ENCODE data around the gene YWHAH.
"Not testable (repeated sequence)": the region's sequence is repeated elsewhere in the genome, so short reads cannot be mapped to it uniquely, and the experiment has no call there.

The YWHAH gene

DNA sequence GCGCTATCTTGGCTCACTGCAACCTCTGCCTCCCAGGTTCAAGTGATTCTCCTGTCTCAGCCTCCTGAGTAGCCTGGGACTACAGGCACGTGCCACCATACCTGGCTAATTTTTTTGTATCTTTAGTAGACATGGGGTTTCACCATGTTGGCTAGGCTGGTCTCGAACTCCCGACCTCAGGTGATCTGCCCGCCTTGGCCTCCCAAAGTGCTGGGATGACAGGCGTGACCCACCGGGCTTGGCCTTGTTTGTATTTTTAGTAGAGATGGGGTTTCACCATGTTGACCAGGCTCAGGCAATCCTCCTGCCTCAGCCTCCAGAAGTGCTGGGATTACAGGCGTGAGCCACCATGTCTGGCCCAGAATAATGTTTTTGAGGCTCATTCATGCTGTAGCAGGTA, 37.6 kb downstream of the YWHAH start:
- DNase-seq (ENCODE audit: low read depth, low spot score), result not testable (repeated sequence)

DNA sequence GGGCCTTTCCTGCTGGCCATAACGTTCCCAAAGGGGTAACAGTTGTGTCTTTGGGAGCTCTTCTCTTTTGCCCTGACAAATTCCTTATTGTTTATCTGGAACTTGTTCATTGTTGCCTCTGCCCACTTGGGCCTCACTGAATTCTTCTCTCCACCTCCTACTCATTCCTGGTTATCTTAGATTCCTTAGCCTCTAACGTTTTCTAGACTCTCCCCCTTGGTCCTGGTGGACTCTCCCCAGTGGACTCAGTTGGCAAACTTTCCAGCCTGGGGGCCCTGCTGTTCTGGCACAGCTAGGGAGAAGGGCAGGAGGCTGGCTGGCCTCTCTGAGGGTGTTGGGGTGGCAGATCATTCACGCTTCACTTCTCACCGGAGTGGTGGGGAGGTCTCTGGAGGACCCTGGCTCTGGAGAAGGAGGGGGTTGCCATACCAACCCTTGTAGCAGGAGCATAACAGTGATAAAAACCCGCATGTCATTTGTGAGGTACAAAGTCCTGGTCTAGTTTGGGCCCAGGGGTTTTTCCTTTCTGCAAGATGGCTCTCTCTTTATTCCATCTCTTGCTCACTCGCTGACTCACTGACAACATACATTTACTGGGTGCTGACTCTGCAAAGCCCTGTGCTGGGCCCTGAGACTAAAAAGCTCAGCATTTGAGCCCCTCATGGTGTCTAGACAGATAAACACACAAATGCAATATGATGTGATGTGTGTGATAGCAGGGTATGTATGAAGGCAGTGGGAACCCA, 39.7 kb downstream of the YWHAH start:
- no peak for DNase-seq (ENCODE audit: low read depth, low spot score)

DNA sequence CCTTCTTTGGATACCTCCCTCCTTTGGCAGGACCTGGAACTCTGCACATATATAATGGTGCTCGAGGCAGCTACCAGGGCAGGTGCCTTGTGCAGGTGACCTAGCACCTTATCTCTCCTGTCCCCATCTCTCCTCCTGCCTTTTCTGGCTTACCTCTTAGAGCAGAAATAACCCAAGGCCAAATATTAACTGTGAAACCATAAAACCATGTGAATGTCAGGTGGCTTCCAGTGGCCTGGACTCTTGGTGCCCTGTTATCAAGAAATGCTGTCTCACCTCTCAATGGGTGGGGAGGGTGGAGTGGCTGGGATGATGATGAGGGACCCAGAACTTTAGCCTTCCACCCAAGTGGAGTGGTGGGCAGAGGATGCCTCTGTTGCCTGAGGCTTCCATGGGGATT, 42.9 kb downstream of the YWHAH start:
- no peak for DNase-seq (ENCODE audit: low read depth, low spot score)

DNA sequence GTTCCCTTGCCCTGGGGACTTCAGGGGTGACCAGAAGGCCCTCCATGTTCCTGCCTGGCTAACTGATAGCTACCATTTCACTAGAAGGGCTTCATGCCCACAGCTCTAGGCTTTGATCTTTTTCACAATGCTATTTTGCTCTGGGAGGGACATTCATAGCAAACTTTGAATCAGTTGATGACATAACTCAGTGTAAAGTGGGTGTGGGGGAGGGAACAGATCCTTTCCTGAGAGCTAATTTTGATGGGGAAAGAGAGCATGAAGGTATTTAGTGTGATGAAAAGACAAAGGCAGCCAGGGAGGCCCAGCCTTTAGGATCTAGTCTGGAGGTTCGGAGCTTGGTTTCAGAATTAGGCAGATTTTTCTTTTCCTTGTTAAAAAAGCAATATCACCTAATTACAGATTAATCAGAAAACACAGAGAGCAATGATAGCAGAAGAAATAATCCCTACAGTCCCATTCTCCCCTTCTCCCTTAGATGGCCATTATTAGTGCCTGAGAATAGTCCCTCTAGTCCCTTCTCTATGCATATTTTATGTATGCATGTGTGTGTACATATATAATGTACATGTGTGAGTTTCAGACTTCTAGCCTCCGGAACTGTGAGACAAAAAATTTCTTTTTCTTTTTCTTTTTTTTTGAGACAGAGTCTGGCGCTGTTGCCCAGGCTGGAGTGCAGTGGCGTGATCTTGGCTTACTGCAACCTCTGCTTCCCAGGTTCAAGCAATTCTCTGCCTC, 46.9 kb downstream of the YWHAH start:
- DNase-seq (ENCODE audit: low read depth, low spot score), result no peak

DNA sequence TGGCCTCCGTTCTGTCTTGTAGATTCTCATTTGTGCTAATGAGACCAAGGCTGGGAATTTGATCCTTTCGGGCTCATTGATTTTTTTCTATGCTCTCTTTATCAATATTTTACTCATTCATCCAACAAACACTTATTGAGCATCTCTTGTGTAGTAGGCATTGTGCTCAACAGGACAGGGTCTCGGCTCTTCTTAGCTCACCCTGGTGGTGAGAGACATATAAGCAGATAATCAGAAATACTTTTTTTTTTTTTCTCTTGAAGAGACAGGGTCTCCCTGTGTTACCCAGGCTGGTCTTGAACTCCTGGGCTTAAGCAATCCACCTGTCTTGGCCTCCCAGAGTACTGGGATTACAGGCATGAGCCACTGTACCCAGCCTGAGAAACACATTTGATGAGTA, 50.7 kb downstream of the YWHAH start:
- DNase-seq (ENCODE audit: low read depth, low spot score), result no peak

DNA sequence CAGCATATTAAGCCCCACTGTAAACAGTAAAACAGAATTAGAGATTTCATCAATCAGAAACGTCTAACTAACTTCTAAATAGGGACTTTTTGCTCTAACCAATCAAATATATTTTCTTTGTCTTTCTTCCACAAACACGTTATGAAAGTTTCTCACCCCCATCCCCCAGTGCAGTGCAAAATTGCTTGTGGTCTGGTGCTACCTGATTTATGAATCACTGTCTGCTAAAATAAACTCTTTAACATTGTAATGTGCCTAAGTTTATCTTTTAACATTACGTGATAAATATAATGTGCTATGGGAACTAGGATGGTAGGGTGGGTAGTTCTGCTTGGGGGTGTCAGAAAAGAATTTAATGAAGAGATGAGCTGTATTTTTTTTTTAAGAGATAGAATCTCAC, 51.5 kb downstream of the YWHAH start:
- DNase-seq (ENCODE audit: low read depth, low spot score), result no peak

DNA sequence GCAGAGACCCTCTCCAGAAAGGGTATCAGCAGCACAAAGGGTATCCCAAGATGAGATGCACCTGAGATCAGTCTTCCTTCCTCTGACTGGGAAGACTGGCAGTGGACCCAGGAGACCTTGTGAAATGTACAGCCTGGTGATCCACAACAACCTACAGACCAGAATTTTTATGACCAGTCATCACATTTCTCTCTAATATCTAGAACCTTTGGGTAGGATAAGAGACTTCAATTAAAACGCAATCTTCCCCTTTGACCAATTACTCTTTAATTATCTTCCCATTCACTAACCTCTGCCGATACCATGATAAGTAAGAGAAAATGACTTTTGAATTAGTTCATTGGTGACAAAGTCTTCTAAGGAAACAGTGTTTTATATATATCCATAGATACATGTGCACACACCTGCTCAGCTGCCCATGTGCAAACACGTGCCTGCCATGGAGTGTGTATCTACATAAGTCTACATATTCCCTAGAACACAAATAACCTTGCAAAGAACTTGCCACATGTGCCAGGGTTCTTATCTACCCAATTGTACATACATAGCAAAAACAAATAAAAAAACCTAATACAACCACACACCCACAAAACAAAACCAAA, 54.5 kb downstream of the YWHAH start:
- DNase-seq (ENCODE audit: low read depth, low spot score), result no peak

DNA sequence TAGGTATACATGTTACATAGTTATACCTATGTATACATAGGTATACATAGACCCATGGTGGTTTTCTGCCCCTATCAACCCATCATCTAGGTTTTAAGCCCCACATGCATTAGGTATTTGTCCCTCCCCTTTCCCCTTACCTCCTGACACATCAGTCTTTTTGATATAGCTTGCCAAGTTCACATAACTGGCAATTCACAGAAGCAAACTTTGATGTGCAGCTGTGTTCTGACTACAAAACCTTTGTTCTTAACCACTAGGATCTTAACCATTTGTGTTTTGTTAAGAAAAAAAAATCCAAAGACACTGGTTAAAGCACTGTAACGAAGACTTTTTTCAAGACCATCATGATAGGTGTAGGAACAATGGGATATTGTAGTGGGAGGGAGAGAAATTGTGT, 55.8 kb downstream of the YWHAH start:
- no peak for DNase-seq (ENCODE audit: low read depth, low spot score)

DNA sequence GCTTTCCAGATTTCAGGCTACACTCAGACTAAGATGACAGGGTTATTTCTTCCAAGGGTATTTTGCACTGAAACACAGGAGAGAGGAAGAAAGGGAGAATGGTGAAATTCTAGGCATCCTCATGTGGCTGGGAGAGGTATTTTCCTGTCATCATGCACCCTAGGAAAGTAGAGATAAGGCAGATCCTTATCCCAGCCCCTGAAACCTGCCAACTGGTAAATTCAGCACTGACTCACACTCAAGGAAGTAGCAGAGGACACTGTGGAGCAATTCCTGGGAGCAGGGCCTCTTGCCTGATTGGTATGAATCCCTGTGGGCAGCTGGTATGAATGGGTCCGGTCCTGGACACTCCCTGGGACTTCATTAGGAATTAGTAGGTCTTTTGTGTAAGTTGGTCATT, 61.1 kb downstream of the YWHAH start:
- DNase-seq (ENCODE audit: low read depth, low spot score), result no peak
